RCC 7860 (cell line): ENCODE results near the gene APEH.
A peak's percentile ranks its signal among the peaks of the same experiment; 100 is the strongest.

Source experiments
- DNase-seq: peaks from one replicate; pipeline ENCODE4 v3.0.0-alpha.2; 2015; ENCODE audit warnings: low spot score
- FAIRE-seq: peaks from 2 replicates; lab custom pipeline; 2012; peaks lifted over from hg19 to GRCh38; lab: Jason Lieb, UNC

The APEH gene

DNA sequence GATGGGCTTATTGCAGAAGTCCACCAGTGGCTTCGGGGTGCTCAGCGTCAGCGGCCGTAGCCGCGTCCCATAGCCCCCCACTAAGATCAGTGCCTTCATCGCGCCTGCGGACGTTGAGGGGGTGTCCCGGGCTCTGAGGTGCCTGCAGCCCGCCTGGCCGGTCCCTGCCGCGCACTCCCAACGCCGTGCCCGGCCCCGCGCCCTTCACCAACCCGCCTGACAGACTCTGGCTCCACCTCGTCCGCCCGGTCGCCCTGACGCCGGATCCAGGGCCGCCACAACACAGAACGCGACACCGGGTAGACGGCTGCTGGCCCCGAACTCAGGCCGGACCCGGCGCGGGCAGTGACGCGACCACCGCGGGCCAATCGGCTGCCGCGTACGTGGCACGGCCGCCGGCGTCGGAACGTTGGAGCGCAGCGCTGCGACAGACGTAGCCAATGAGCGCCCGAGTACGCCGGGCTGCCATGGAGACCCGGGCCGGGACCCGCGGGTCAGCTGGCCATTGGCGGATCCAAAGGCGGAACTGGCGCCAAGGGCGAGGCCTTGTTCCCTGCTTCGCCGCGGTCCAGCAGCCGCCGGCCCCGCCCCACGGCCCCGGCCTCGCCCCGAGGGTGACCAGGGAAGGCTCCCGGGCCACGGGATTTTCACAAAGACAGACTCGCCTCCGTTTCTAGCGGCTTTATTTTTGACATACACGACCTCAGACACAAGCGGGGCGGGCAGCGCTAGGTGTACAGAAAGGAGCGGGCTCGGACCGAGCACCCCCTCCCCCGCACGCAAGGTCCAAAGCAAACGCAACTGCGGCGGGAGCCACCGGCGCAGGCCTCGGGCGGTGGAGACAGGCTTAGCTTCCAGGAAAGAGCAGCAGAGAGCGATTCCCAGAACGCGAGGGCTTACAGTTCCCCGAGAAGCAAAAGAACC, 49.7 kb downstream of the APEH start, which contains the start of gene GMPPB:
GMPPB (minus strand) TSS at position 324 of the 924 bp plus-strand sequence; CDS start at position 99, 225 bp downstream.
- no peak for FAIRE-seq

GRCh38 chr3:49724586-49724985, 50.4 kb downstream of the APEH start:
- no peak for FAIRE-seq
- DNase-seq, result no peak

More for the DNA sequence above, 49.7 kb downstream of the APEH start, which contains the start of gene GMPPB:
- DNase-seq, result peak; percentile 90

GRCh38 chr3:49725906-49726681, 51.9 kb downstream of the APEH start:
- DNase-seq (no peak), FAIRE-seq (no peak)

GRCh38 chr3:49727154-49727923, 53.2 kb downstream of the APEH start:
- FAIRE-seq (no peak), DNase-seq (no peak)

GRCh38 chr3:49727924-49728361, 53.8 kb downstream of the APEH start:
- DNase-seq, result no peak
- no peak for FAIRE-seq

DNA sequence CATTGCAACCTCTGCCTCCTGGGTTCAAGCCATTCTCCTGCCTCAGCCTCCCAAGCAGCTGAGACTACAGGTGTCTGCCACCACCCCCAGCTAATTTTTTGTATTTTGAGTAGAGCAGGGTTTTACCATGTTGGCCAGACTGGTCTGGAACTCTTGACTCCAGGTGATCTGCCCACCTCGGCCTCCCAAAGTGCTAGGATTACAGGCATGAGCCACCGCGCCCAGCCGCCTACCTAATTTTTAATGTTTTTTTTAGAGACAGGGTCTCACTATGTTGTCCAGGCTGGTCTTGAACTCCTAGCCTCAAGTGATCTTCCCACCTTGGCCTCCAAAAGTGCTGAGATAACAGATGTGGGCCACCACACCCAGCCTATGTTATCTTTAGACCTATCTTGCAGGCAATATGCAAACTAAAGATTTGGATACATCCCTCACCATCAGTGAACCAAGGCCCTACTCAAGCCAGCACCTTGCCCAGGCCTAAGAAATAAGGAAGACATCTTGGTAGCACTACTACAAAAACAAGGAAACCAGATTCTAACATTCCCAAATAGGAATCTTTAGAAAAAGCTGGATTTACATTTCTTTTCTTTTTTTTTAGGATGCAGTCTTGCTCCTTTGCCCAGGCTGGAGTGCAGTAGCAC, 55.9 kb downstream of the APEH start:
- DNase-seq (no peak), FAIRE-seq (no peak)

DNA sequence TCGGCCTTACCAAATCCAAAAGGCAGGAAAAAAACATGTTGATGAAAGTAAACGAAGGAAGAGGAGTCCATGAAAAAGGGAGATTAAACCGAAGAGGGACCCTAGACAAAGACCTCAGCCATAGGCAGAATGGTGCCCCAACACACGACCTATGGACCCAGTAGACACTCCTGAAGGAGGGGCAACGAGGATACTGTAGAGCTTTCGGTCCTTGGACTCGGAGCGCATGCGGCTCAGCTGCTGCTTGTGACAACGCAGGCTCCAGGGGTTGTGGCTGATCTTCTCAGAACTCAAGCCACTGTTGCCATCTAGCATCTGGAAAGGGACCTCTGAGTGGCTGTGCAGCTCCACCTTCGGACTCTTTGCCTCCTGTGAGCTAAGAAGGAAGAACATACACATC, 58.4 kb downstream of the APEH start:
- DNase-seq, result no peak
- FAIRE-seq, result no peak

DNA sequence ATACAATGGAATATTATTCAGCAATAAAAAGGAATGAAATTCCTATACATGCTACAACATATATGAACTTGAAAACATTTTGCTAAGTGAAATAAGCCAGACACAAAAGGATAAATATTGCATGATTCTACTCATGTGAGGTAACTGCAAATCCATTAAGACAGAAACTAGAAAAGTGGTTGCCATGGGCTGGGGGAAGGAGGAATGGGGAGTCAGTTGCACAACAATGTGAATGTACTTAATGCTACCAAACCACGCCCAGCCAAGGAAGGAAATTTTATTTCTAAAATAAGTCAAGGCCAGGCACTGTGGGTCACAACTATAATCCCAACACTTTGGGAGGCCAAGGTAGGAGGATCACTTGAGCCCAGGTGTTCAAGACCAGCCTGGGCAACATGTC, 59.4 kb downstream of the APEH start:
- FAIRE-seq, result no peak

More for the DNA sequence above, 59.4 kb downstream of the APEH start:
- DNase-seq, result no peak
